PFSK-1 (cell line): Measurements from ENCODE around the gene COL18A1.

Experiments
- FOXP2 ChIP-seq: optimal IDR thresholded peaks from 2 replicates; pipeline ENCODE3; 2011; ENCODE audit warnings: borderline replicate concordance, control low read depth, inconsistent platforms; ENCODE audit not compliant: insufficient read depth; ENCODE audit errors: extremely low read length, extremely low read depth
- POLR2AphosphoS5 ChIP-seq: IDR thresholded peaks from 2 replicates; pipeline ENCODE4 v1.6.1; 2012; ENCODE audit warnings: low read depth, mild to moderate bottlenecking, control low read depth, low read length, moderate library complexity
- SIN3A ChIP-seq: IDR thresholded peaks from 2 replicates; pipeline ENCODE4 v1.6.1; 2012; ENCODE audit warnings: mild to moderate bottlenecking, low read length, moderate library complexity, borderline replicate concordance; ENCODE audit not compliant: insufficient read depth
- TAF1 ChIP-seq: IDR thresholded peaks from 2 replicates; pipeline ENCODE4 v1.6.1; 2012; ENCODE audit warnings: low read length, control low read depth, borderline replicate concordance; ENCODE audit not compliant: insufficient read depth
- TF ChIP-seq, protein P1 (sequence below), 2 experiments: IDR thresholded peaks; 2 replicates each; pipeline versions ENCODE4 v1.6.1 to v1.8.0; 2011 to 2012; ENCODE audit warnings: low read depth in 2 of 2, low read length in 2 of 2, control low read depth in 1 of 2, inconsistent platforms in 1 of 2, mild to moderate bottlenecking in 1 of 2, moderate library complexity in 1 of 2; ENCODE audit not compliant: insufficient read depth in 1 of 2

Gene COL18A1

GRCh38 chr21:45373991-45374816 is 30.8 kb upstream of the COL18A1 start:
- TF ChIP-seq POLR2AphosphoS5: no peak
- TF ChIP-seq TAF1: no peak
- TF ChIP-seq SIN3A: no peak
- TF ChIP-seq, protein P1, sequence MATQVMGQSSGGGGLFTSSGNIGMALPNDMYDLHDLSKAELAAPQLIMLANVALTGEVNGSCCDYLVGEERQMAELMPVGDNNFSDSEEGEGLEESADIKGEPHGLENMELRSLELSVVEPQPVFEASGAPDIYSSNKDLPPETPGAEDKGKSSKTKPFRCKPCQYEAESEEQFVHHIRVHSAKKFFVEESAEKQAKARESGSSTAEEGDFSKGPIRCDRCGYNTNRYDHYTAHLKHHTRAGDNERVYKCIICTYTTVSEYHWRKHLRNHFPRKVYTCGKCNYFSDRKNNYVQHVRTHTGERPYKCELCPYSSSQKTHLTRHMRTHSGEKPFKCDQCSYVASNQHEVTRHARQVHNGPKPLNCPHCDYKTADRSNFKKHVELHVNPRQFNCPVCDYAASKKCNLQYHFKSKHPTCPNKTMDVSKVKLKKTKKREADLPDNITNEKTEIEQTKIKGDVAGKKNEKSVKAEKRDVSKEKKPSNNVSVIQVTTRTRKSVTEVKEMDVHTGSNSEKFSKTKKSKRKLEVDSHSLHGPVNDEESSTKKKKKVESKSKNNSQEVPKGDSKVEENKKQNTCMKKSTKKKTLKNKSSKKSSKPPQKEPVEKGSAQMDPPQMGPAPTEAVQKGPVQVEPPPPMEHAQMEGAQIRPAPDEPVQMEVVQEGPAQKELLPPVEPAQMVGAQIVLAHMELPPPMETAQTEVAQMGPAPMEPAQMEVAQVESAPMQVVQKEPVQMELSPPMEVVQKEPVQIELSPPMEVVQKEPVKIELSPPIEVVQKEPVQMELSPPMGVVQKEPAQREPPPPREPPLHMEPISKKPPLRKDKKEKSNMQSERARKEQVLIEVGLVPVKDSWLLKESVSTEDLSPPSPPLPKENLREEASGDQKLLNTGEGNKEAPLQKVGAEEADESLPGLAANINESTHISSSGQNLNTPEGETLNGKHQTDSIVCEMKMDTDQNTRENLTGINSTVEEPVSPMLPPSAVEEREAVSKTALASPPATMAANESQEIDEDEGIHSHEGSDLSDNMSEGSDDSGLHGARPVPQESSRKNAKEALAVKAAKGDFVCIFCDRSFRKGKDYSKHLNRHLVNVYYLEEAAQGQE (IDR thresholded peaks at IDR 0.05; ENCODE audit: insufficient read depth in 1 of 2, low read depth in 2 of 2, low read length in 2 of 2): no peak
- no peak for TF ChIP-seq FOXP2

DNA sequence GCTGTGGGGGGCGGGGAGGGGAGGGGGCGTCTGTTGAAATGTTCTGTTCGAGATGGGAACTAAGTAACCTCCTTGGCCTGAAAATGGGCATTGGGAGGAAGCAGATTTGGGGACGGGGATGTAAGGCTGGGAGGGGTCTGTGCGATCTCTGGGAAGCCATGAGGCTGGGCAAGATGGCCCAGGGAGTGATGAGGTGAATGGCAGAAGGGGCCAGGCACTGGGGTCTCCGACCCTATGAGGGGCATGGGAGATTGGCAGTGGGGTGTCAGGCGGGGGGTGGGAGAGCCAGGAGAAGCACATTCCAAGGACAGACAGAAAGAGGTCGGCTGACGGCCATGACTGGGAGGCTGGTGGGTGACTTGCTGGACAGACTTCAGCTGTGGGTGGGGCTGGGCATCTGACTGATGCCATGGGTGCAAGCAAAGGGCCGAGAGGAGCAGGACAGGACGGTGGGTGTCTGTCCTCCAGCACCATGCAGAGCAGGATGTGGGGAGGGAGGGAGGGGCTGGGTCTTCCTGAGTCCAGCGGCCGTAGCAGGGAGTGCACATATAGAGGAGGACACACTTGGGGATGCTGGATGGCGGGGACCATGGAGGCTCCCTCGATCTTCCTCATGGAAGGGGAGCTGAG is 30.0 kb upstream of the COL18A1 start:
- TF ChIP-seq, protein P1 (IDR thresholded peaks at IDR 0.05; ENCODE audit: insufficient read depth in 1 of 2, low read depth in 2 of 2, low read length in 2 of 2): no peak
- no peak for TF ChIP-seq FOXP2
- no peak for TF ChIP-seq SIN3A
- TF ChIP-seq POLR2AphosphoS5: no peak
- no peak for TF ChIP-seq TAF1

- TF ChIP-seq POLR2AphosphoS5: no peak
- TF ChIP-seq SIN3A: no peak
- TF ChIP-seq, protein P1 (IDR thresholded peaks at IDR 0.05; ENCODE audit: insufficient read depth in 1 of 2, low read depth in 2 of 2, low read length in 2 of 2): no peak
- TF ChIP-seq TAF1: no peak
- no peak for TF ChIP-seq FOXP2
These were observed 28.3 kb upstream of the COL18A1 start for GRCh38 chr21:45376459-45377324.

GRCh38 chr21:45377325-45377709 is 27.6 kb upstream of the COL18A1 start:
- TF ChIP-seq SIN3A (no peak), TAF1 (no peak)

DNA sequence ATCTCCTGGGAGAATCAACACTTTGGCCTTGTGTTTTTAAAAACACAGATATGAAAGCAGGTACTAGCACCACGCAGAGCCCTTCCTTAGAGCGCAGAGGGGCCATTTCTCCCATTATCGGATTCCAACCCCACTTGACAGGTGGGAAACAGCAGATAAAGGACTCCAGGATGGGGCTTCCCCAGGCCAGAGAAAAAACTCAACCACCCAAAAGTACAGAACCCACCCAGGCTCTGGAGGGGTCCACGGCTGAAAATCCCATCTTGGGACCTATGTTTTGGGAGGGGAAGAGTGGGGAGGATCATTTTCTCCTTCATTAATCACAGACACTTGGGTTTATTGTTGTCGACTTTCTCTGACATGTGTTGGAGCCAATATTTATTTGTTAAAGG is 27.1 kb upstream of the COL18A1 start:
- TF ChIP-seq TAF1: no peak
- TF ChIP-seq, protein P1 (IDR thresholded peaks at IDR 0.05; ENCODE audit: insufficient read depth in 1 of 2, low read depth in 2 of 2, low read length in 2 of 2): no peak
- no peak for TF ChIP-seq SIN3A
- no peak for TF ChIP-seq POLR2AphosphoS5
- no peak for TF ChIP-seq FOXP2
